ENCODE measurements around the gene BST1. TPM values are rescaled to one million over a fixed set of nuclear protein-coding genes. Genes with fewer than 3 reads are reported as not detected.

BST1 gene
- total and polyA plus RNA-seq, 10 of the 15 experiments (the other 5 are each of a cell fraction or from before 2014, with no cell fraction given): 0.04 to 0.42 (median 0.11) TPM; not detected in 1

DNA sequence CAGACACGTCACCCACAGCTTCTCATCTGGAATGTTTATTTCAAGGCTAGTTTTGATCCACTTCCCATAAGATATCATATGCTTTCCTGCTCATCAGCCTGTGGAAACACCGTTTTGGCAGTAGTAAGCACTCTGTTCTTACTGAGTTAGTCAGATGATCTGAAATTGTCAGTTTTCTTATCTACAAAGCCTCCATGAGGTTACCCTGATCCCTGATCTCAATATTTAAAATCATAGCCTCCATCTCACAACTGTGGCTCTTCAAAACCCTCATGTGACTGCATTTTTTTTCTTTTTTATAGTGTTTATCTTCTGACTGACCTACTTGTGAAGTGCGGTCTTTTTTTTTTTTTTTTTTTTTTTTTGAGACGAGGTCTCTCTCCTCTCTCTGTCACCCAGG, 22.7 kb downstream of the BST1 start:
- no peaks in the 10 kb centered on the region for H3K36me3 ChIP-seq (ENCODE audit: control insufficient read depth in 2 of 2, insufficient read depth in 2 of 2, low read length in 1 of 2)
- in situ Hi-C loops (cut with MboI): no loop called here
- H3K27ac ChIP-seq (ENCODE audit: control insufficient read depth, insufficient read depth): no peak overlapping the region
- FAIRE-seq (no peak), DNase-seq (ENCODE audit: low read depth, low spot score) (no peak), ATAC-seq (no peak)
- ChIA-PET SMC1A (ENCODE audit: uncharacterized antibody, unreplicated experiment) (interaction anchor here (1.4 kb wide), 1 partner anchor 246 kb away, joined by 5 read pairs; no protein-coding TSS in a partner anchor), CTCF (interaction anchor here (0.8 to 4.2 kb wide), 4 partner anchors 24 to 230 kb away, joined by 3 to 20 read pairs (median 4); partner anchors contain the start of gene FBXL5), POLR2A (interaction anchor here (0.7 kb wide), 1 partner anchor 273 kb away, joined by 5 read pairs; no protein-coding TSS in a partner anchor), RAD21 (ENCODE audit: unreplicated experiment) (interaction anchor here (0.8 to 1.3 kb wide), 2 partner anchors 80 to 82 kb away, joined by 3 read pairs; no protein-coding TSS in a partner anchor)
- H3K4me3 ChIP-seq: no peak overlapping the region
- H2AFZ ChIP-seq (ENCODE audit: control insufficient read depth, low read depth, low read length): no peak overlapping the region
- TF ChIP-seq SUPT20H (IDR thresholded peaks at IDR 0.05; ENCODE audit: borderline replicate concordance, control insufficient read depth, low read depth, low read length): no peak
- TF ChIP-seq CHD1 (IDR thresholded peaks at IDR 0.05; ENCODE audit: low read depth, low read length): no peak
- no peak for TF ChIP-seq SP1 (IDR thresholded peaks at IDR 0.05; ENCODE audit: low read depth, low read length)
- TF ChIP-seq GATAD2B (conservative IDR thresholded peaks at IDR 0.05; ENCODE audit: low read depth): no peak
- TF ChIP-seq JUNB (IDR thresholded peaks at IDR 0.05): no peak
- no peak for TF ChIP-seq CHD4 (IDR thresholded peaks at IDR 0.05)
- TF ChIP-seq, protein P1, sequence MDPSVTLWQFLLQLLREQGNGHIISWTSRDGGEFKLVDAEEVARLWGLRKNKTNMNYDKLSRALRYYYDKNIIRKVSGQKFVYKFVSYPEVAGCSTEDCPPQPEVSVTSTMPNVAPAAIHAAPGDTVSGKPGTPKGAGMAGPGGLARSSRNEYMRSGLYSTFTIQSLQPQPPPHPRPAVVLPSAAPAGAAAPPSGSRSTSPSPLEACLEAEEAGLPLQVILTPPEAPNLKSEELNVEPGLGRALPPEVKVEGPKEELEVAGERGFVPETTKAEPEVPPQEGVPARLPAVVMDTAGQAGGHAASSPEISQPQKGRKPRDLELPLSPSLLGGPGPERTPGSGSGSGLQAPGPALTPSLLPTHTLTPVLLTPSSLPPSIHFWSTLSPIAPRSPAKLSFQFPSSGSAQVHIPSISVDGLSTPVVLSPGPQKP (IDR thresholded peaks at IDR 0.05; ENCODE audit: low read depth, low read length): no peak
- TF ChIP-seq ZBED1 (IDR thresholded peaks at IDR 0.05; ENCODE audit: borderline replicate concordance): no peak
- TF ChIP-seq IRF3 (IDR thresholded peaks at IDR 0.05): no peak
- TF ChIP-seq TCF3 (IDR thresholded peaks at IDR 0.05; ENCODE audit: borderline replicate concordance, insufficient read depth, low read depth, low read length): no peak
- no peak for TF ChIP-seq SMARCA5 (IDR thresholded peaks at IDR 0.05)
- no peak for TF ChIP-seq ZSCAN29 (IDR thresholded peaks at IDR 0.05)
- TF ChIP-seq ZNF207 (IDR thresholded peaks at IDR 0.05; ENCODE audit: borderline replicate concordance): no peak
- intact Hi-C loops (cut with micrococcal nuclease; ENCODE audit: unreplicated experiment): no loop called here
- no peaks in the 10 kb centered on the region for H3K4me1 ChIP-seq (ENCODE audit: control insufficient read depth, insufficient read depth, low read length)
- 47% methylated on average over 3 of the region's 4 CpGs for WGBS (ENCODE audit: insufficient coverage, insufficient replicate concordance, low lambda C conversion rate, missing lambda C conversion rate)
- no TSS peak for BruUV-seq (replicated peaks)
- no peaks in the 10 kb centered on the region for H4K20me1 ChIP-seq (ENCODE audit: control insufficient read depth, insufficient read depth)
- no peaks in the 10 kb centered on the region for H3K79me2 ChIP-seq (ENCODE audit: control insufficient read depth, insufficient read depth, low read length)
- no peaks in the 10 kb centered on the region for H3K27me3 ChIP-seq (replicated peaks in 1 of 2; ENCODE audit: control insufficient read depth in 2 of 2, insufficient read depth in 2 of 2, low read length in 1 of 2)
- H3K9ac ChIP-seq (ENCODE audit: control insufficient read depth, insufficient read depth, low read length): no peak overlapping the region
- H3K9me3 ChIP-seq (replicated peaks; ENCODE audit: control insufficient read depth, insufficient read depth, low read length): no peaks in the 10 kb centered on the region
- H3K4me2 ChIP-seq (ENCODE audit: control insufficient read depth, insufficient read depth): no peak overlapping the region
